ENCODE results near the gene HBP1. TPM values are rescaled to one million over a fixed set of nuclear protein-coding genes. Genes with fewer than 3 reads are reported as not detected.

HBP1 gene
- total and polyA plus RNA-seq, 2 experiments from 2014 or later: 47.7 to 84.7 TPM

GRCh38 chr7:107167483-107168232 is 1.1 kb upstream of the HBP1 start:
- peak; percentile 83 for DNase-seq (ENCODE audit: low spot score)
- H3K36me3 ChIP-seq (replicated peaks; ENCODE audit: insufficient read depth, low read depth): no peaks in the 10 kb centered on the region
- H3K27me3 ChIP-seq: no peaks in the 10 kb centered on the region
- no peaks in the 10 kb centered on the region for H3K9me2 ChIP-seq (replicated peaks; ENCODE audit: insufficient read depth)
- H2AFZ ChIP-seq: peak overlapping the region; percentile 80
- WGBS (ENCODE audit: low lambda C conversion rate, missing lambda C conversion rate): under 1% methylated on average over 15 of the region's 15 CpGs
- peaks cover 25% of the 10 kb centered on the region for H4K20me1 ChIP-seq (ENCODE audit: insufficient read depth, poor library complexity, severe bottlenecking)
- peaks cover 6% of the 10 kb centered on the region for H3K4me1 ChIP-seq (ENCODE audit: insufficient read depth)
- peak overlapping the region; percentile 92 for H3K27ac ChIP-seq
- peaks cover 26% of the 10 kb centered on the region for H3K79me2 ChIP-seq
- H3K9me3 ChIP-seq (ENCODE audit: low read depth): no peaks in the 10 kb centered on the region
- TF ChIP-seq CTCF (IDR thresholded peaks at IDR 0.05; ENCODE audit: poor library complexity): peak; percentile 38
- TF ChIP-seq EZH2phosphoT487 (IDR thresholded peaks at IDR 0.05; ENCODE audit: low read depth, severe bottlenecking, unreplicated experiment): no peak
- no peak for TF ChIP-seq EZH2 (IDR thresholded peaks at IDR 0.05; ENCODE audit: borderline replicate concordance)
- H3K4me2 ChIP-seq: peak overlapping the region; percentile 72
- peak overlapping the region; percentile 28 for H3K4me3 ChIP-seq

- H3K4me2 ChIP-seq: peak overlapping the region; percentile 76
- H2AFZ ChIP-seq: no peak overlapping the region
- no peak for TF ChIP-seq EZH2phosphoT487 (IDR thresholded peaks at IDR 0.05; ENCODE audit: low read depth, severe bottlenecking, unreplicated experiment)
- TF ChIP-seq CTCF (IDR thresholded peaks at IDR 0.05; ENCODE audit: poor library complexity): no peak
- no peak for TF ChIP-seq EZH2 (IDR thresholded peaks at IDR 0.05; ENCODE audit: borderline replicate concordance)
These were observed 582 bp downstream of the HBP1 start for GRCh38 chr7:107169120-107170050.

GRCh38 chr7:107170051-107170915 is 1.5 kb downstream of the HBP1 start:
- peaks cover 52% of the 10 kb centered on the region for H4K20me1 ChIP-seq (ENCODE audit: insufficient read depth, poor library complexity, severe bottlenecking)
- H2AFZ ChIP-seq: no peak overlapping the region
- H3K79me2 ChIP-seq: peaks cover 53% of the 10 kb centered on the region

More at GRCh38 chr7:107169120-107170050, 582 bp downstream of the HBP1 start:
- WGBS (ENCODE audit: low lambda C conversion rate, missing lambda C conversion rate): under 1% methylated on average over 38 of the region's 73 CpGs
- peak overlapping the region; percentile 93 for H3K27ac ChIP-seq
- H3K9me2 ChIP-seq (replicated peaks; ENCODE audit: insufficient read depth): no peaks in the 10 kb centered on the region
- peaks cover 44% of the 10 kb centered on the region for H3K79me2 ChIP-seq
- peak overlapping the region; percentile 47 for H3K4me3 ChIP-seq
- DNase-seq (ENCODE audit: low spot score): peak; percentile 99
- no peaks in the 10 kb centered on the region for H3K27me3 ChIP-seq
- H3K9me3 ChIP-seq (ENCODE audit: low read depth): no peaks in the 10 kb centered on the region
- H3K4me1 ChIP-seq (ENCODE audit: insufficient read depth): peaks cover 15% of the 10 kb centered on the region
- no peaks in the 10 kb centered on the region for H3K36me3 ChIP-seq (replicated peaks; ENCODE audit: insufficient read depth, low read depth)
- H4K20me1 ChIP-seq (ENCODE audit: insufficient read depth, poor library complexity, severe bottlenecking): peaks cover 43% of the 10 kb centered on the region

More at GRCh38 chr7:107170051-107170915, 1.5 kb downstream of the HBP1 start:
- TF ChIP-seq CTCF (IDR thresholded peaks at IDR 0.05; ENCODE audit: poor library complexity) (no peak), EZH2 (IDR thresholded peaks at IDR 0.05; ENCODE audit: borderline replicate concordance) (no peak)
- Histone ChIP-seq H3K36me3 (replicated peaks; ENCODE audit: insufficient read depth, low read depth) (no peaks in the 10 kb centered on the region), H3K4me3 (peak overlapping the region; percentile 47), H3K4me2 (peak overlapping the region; percentile 76), H3K27me3 (no peaks in the 10 kb centered on the region), H3K27ac (peak overlapping the region; percentile 77), H3K9me2 (replicated peaks; ENCODE audit: insufficient read depth) (no peaks in the 10 kb centered on the region), H3K4me1 (ENCODE audit: insufficient read depth) (peaks cover 15% of the 10 kb centered on the region), H3K9me3 (ENCODE audit: low read depth) (no peaks in the 10 kb centered on the region)
- no peak for DNase-seq (ENCODE audit: low spot score)
- WGBS (ENCODE audit: low lambda C conversion rate, missing lambda C conversion rate): 18% methylated on average over 13 of the region's 13 CpGs

All from hepatocyte (in vitro differentiated cells).